Measurements from ENCODE around the gene PLCH2.

PLCH2 gene

DNA sequence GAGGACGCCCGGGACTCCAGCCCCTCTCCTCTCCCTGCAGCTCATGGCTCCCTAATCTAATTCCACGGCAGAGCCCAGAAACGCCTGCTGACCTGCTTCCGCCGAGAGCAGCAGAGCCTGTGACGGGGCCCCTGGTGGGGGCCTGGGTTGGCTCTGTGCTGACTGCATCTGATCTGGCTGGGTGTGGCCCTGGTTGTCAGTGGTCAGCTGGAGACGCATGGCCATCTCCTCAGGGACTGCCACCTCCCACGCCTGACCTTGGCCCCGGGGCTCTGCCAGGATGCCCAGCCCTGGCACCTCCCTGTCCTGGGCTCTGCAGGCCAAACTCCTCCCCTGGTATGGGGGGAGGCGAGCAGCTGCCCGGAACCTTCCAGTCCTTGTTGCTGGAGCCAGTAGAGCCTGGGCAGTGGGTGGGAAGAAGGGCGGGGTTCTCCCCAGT is 1.1 kb upstream of the PLCH2 start:
- no peaks in the 10 kb centered on the region for H3K79me2 ChIP-seq (ENCODE audit: insufficient read depth, low read length)
- H3K9me3 ChIP-seq (ENCODE audit: insufficient read depth, low read depth, low read length), result no peaks in the 10 kb centered on the region
- H3K4me3 ChIP-seq (ENCODE audit: low read length, poor library complexity, severe bottlenecking), result no peak overlapping the region
- H2AFZ ChIP-seq (ENCODE audit: low read length), result no peak overlapping the region
- H3K36me3 ChIP-seq (ENCODE audit: insufficient read depth, low read length), result no peaks in the 10 kb centered on the region
- H3K27me3 ChIP-seq (ENCODE audit: insufficient read depth, low read length, poor library complexity, severe bottlenecking), result no peaks in the 10 kb centered on the region
- H3K4me2 ChIP-seq (ENCODE audit: low read depth, low read length, poor library complexity, severe bottlenecking), result no peak overlapping the region
- no peaks in the 10 kb centered on the region for H3K9me2 ChIP-seq (replicated peaks; ENCODE audit: low read depth, low read length)
- no peak overlapping the region for H3K9ac ChIP-seq (ENCODE audit: low read depth, low read length, poor library complexity, severe bottlenecking)
- no peaks in the 10 kb centered on the region for H4K20me1 ChIP-seq (ENCODE audit: insufficient read depth, low read length, poor library complexity, severe bottlenecking)
- TF ChIP-seq, protein P1, sequence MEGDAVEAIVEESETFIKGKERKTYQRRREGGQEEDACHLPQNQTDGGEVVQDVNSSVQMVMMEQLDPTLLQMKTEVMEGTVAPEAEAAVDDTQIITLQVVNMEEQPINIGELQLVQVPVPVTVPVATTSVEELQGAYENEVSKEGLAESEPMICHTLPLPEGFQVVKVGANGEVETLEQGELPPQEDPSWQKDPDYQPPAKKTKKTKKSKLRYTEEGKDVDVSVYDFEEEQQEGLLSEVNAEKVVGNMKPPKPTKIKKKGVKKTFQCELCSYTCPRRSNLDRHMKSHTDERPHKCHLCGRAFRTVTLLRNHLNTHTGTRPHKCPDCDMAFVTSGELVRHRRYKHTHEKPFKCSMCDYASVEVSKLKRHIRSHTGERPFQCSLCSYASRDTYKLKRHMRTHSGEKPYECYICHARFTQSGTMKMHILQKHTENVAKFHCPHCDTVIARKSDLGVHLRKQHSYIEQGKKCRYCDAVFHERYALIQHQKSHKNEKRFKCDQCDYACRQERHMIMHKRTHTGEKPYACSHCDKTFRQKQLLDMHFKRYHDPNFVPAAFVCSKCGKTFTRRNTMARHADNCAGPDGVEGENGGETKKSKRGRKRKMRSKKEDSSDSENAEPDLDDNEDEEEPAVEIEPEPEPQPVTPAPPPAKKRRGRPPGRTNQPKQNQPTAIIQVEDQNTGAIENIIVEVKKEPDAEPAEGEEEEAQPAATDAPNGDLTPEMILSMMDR (conservative IDR thresholded peaks at IDR 0.05; ENCODE audit: low read length), result no peak
- no peak for TF ChIP-seq EZH2phosphoT487 (IDR thresholded peaks at IDR 0.05; ENCODE audit: borderline replicate concordance)
- H3K4me1 ChIP-seq (ENCODE audit: insufficient read depth, low read length, poor library complexity, severe bottlenecking), result no peaks in the 10 kb centered on the region
- no peaks in the 10 kb centered on the region for H3F3A ChIP-seq (ENCODE audit: low read depth)

DNA sequence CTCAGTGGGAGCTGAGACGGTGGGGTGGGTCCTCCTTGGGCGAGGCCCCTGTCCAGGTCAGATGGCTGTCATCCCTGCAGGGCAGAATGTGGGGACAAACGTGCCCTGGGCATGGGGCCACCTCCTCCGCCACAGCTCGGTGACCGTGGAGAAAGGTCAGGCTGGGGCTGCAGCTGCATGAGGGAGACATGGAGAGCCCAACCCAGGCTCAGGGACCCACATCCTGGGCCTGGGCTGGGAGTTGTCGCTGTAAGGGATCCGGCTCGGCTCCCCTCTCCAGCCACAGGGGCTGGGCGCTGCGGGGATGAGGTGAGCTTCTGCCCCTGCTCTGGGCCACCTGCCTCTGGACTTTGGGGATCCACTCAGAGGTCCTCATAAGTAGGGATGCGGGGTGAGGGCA is 518 bp upstream of the PLCH2 start:
- no peak overlapping the region for H3K4me3 ChIP-seq (ENCODE audit: low read length, poor library complexity, severe bottlenecking)
- no peaks in the 10 kb centered on the region for H4K20me1 ChIP-seq (ENCODE audit: insufficient read depth, low read length, poor library complexity, severe bottlenecking)
- no peak overlapping the region for H2AFZ ChIP-seq (ENCODE audit: low read length)
- H3K9me2 ChIP-seq (replicated peaks; ENCODE audit: low read depth, low read length), result no peaks in the 10 kb centered on the region
- no peaks in the 10 kb centered on the region for H3K36me3 ChIP-seq (ENCODE audit: insufficient read depth, low read length)
- no peak for TF ChIP-seq EZH2phosphoT487 (IDR thresholded peaks at IDR 0.05; ENCODE audit: borderline replicate concordance)
- TF ChIP-seq, protein P1 (conservative IDR thresholded peaks at IDR 0.05; ENCODE audit: low read length), result no peak
- H3K9ac ChIP-seq (ENCODE audit: low read depth, low read length, poor library complexity, severe bottlenecking), result no peak overlapping the region
- H3K4me1 ChIP-seq (ENCODE audit: insufficient read depth, low read length, poor library complexity, severe bottlenecking), result no peaks in the 10 kb centered on the region
- H3K27me3 ChIP-seq (ENCODE audit: insufficient read depth, low read length, poor library complexity, severe bottlenecking), result no peaks in the 10 kb centered on the region
- no peaks in the 10 kb centered on the region for H3F3A ChIP-seq (ENCODE audit: low read depth)
- H3K9me3 ChIP-seq (ENCODE audit: insufficient read depth, low read depth, low read length), result no peaks in the 10 kb centered on the region
- H3K79me2 ChIP-seq (ENCODE audit: insufficient read depth, low read length), result no peaks in the 10 kb centered on the region
- H3K4me2 ChIP-seq (ENCODE audit: low read depth, low read length, poor library complexity, severe bottlenecking), result no peak overlapping the region

DNA sequence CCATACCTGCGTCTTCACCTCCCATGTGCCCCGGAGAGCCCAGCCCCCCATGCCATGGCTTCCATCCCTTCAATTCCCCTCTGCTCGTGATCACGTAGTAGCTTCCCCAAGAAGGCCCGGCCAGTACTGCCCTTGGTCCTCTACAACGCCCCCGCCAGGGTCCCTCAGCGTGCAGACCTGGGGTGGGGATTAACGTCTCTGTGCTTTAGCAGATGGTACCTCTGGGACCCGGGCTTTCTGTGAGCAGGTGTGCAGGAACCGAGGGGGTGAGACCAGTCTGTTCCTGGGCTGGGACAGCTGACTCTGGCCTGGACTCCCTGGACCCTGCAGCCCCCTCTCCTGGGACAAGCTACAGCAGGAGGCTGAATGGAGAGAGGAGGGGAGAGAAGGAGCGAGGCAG is 1.2 kb downstream of the PLCH2 start:
- no peak overlapping the region for H3K4me2 ChIP-seq (ENCODE audit: low read depth, low read length, poor library complexity, severe bottlenecking)

More for the DNA sequence above, 1.2 kb downstream of the PLCH2 start:
- no peaks in the 10 kb centered on the region for H3K27me3 ChIP-seq (ENCODE audit: insufficient read depth, low read length, poor library complexity, severe bottlenecking)
- no peaks in the 10 kb centered on the region for H4K20me1 ChIP-seq (ENCODE audit: insufficient read depth, low read length, poor library complexity, severe bottlenecking)
- no peak overlapping the region for H3K4me3 ChIP-seq (ENCODE audit: low read length, poor library complexity, severe bottlenecking)
- no peaks in the 10 kb centered on the region for H3K9me3 ChIP-seq (ENCODE audit: insufficient read depth, low read depth, low read length)
- no peaks in the 10 kb centered on the region for H3K9me2 ChIP-seq (replicated peaks; ENCODE audit: low read depth, low read length)
- H3K9ac ChIP-seq (ENCODE audit: low read depth, low read length, poor library complexity, severe bottlenecking), result no peak overlapping the region
- no peaks in the 10 kb centered on the region for H3K36me3 ChIP-seq (ENCODE audit: insufficient read depth, low read length)
- H3K79me2 ChIP-seq (ENCODE audit: insufficient read depth, low read length), result no peaks in the 10 kb centered on the region
- no peak overlapping the region for H2AFZ ChIP-seq (ENCODE audit: low read length)
- no peaks in the 10 kb centered on the region for H3F3A ChIP-seq (ENCODE audit: low read depth)
- TF ChIP-seq, protein P1 (conservative IDR thresholded peaks at IDR 0.05; ENCODE audit: low read length), result no peak
- TF ChIP-seq EZH2phosphoT487 (IDR thresholded peaks at IDR 0.05; ENCODE audit: borderline replicate concordance), result no peak
- no peaks in the 10 kb centered on the region for H3K4me1 ChIP-seq (ENCODE audit: insufficient read depth, low read length, poor library complexity, severe bottlenecking)
